OCI-M2 (cell line): Measurements from ENCODE around the gene MFSD1.

Experiments used
- DNase-seq: peaks from one replicate; lab custom pipeline; 2025; ENCODE audit not compliant: unreplicated experiment; lab: John Stamatoyannopoulos, UW

The MFSD1 gene, protein sequence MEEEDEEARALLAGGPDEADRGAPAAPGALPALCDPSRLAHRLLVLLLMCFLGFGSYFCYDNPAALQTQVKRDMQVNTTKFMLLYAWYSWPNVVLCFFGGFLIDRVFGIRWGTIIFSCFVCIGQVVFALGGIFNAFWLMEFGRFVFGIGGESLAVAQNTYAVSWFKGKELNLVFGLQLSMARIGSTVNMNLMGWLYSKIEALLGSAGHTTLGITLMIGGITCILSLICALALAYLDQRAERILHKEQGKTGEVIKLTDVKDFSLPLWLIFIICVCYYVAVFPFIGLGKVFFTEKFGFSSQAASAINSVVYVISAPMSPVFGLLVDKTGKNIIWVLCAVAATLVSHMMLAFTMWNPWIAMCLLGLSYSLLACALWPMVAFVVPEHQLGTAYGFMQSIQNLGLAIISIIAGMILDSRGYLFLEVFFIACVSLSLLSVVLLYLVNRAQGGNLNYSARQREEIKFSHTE

DNA sequence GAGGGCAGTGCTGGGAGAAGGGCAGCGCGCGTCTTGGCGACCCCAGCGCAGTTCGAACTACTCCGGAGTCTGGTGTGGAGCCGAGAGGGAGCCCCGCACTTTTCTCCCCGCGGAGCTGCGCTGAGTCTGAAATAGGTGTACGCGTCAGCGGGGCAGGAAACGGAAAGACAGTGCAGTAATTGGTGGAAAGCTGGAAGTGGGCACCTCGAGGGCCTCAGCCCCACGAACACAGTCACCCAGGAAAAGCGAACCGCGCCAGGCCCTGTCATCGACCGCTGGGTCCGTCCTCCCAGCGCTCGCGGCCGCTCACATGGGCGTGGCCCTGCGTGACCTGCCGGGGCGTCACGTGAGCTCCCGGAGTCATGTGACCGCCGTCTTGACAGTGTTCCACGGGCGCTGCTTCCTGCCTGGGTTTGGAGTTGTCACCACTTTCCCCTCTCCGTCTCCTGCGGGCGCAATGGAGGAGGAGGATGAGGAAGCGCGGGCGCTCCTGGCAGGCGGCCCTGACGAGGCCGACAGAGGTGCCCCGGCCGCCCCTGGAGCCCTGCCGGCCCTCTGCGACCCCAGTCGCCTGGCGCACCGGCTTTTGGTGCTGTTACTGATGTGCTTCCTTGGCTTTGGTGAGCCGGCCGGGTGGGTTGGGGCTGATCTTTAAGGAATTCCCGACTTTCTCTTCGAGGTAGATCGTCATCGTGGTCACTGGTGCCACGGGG lies at the start of gene MFSD1:
Gene MFSD1, plus strand, starts transcription at position 359 of the 713 bp plus-strand sequence. Its CDS starts 99 bp downstream, at position 458.
- peak; percentile 32 for DNase-seq

DNA sequence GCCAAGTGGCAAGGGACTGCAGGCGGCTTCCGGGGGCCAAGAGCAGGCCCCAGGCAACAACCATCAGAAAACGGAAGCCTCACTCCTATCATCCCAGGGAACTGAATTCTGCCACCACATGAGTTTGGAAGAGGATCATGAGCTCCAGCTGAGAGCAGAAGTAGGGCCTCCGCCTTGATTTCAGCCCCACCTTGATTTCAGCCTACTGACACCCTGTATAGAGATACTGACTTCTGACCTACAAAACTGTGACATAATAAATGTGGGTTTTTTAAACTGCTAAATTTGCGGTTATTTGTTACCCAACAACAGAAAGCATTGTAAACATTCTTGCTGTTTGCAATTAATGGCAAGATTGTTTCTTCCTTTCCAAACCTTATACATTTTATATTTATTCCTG lies 48.0 kb upstream of the MFSD1 start:
- no peak for DNase-seq

DNA sequence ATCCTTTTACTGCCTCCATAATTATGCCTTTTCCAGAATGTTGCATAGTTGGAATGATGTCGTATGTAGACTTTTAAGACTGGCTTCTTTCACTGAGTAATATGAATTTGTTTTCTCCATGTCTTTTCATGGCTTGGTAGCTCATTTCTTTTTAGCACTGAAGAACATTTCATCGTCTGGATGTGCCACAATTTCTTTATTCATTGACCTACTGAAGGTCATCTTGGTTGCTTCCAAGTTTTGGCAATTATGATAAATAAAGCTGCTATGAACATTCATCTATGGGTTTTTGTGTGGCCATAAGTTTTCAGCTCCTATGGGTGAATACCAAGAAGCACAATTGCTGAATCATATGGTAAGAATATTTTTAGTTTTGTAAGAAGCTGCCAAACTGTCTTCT lies 46.4 kb upstream of the MFSD1 start:
- no peak for DNase-seq

DNA sequence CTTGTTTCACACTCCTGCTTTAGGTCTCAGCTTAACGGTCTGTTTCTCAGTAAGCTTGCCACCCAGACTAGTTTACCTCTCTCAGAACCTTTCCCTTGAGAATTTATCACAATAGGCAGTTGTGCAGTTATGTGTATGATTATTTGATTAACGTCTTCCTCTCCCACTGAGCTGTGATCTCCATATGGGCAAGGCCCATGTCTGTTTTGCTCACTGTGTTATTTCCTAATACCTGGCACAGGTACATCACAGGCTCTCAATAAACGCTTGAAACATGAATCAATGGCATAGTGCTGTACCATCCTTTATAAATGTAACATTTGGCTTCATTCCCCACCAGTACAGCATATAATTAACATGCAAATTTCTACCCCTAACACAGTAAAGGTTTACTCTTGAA lies 40.5 kb upstream of the MFSD1 start:
- no peak for DNase-seq

DNA sequence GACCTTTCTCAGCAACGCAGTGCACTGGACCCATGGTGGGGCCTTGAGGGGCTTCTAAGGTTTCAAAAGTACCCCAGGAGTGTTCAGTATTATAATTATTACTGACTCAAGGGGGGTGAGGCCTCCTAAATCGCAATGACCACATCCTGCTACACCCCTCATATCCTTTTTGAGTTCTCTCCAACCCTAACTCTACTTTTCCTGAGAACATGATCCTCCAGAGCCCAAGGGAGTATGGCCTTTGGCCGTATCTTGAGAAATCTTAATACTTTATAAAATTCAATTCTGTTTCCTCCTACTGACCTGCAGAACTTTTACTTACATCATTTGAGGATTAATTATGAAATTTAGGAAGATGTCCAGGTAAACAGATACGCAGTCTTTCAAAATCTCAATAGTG lies 39.2 kb upstream of the MFSD1 start:
- no peak for DNase-seq

DNA sequence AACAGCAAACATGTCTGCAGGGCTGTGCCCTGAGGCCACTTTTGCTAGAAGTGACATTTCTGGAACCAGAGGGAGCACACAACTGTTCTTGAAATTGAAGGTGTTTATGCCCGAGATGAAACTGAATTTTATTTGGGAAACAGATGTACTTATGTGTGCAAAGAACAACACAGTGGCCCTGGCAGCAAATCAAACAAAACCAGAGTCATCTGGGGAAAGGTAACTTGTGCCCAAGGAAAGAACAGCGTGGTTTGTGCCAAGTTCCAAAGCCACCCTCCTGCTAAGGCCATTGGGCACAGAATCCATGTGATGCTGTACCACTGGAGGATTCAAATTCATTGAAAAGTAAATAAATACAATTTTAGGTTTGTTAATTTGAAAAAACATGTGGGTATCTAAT lies 38.4 kb upstream of the MFSD1 start:
- DNase-seq, result no peak

DNA sequence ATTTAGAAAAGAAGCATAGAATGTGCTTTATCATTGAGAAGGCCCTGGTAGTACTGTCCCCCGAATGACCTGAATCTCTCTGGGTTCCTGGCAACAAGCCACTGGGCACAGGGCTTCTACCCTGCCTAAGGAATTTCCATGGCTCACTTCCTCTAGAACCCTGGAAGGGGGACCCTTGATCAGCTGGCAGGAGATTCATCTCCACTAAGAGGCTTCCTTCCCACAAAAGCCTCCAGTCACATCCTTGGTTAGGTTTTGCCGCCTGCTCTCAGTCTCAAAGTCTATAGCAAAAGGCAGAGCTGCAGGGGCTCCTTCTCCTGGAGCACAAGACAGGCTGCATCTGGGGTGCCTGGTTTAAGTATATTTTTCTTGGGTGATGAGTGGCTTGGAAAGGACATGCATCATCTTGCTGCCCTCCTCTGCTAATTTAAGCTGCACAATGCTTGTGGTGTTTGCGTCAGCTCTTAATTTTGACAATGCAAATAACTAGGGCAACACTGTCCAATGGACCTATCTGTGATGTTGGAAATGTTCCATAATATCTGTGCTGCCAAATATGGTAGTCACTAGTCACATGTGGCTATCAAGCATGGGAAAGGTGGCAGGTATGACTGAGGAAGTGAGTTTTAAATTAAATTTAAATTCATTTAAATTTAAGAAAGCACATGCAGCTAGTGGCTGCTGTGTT lies 36.2 kb upstream of the MFSD1 start:
- DNase-seq, result no peak

DNA sequence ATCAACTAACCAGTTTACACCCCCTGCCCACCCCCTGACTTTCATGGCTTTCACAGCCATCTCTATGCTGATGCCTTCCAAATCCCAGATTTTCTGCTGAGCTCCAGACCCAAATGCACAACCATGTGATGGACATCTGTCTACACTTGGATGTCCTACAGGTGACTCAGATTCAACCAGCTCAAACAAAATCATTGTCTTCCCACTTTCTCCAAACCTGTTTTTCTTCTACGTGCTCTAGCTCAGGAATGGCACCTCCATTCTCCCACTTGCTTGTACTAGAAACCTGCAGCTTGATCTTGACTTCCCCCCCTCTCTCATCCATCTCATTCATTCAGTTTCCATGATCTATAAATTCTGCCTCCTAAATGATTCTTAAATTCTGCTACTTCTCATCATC lies 35.5 kb upstream of the MFSD1 start:
- no peak for DNase-seq

DNA sequence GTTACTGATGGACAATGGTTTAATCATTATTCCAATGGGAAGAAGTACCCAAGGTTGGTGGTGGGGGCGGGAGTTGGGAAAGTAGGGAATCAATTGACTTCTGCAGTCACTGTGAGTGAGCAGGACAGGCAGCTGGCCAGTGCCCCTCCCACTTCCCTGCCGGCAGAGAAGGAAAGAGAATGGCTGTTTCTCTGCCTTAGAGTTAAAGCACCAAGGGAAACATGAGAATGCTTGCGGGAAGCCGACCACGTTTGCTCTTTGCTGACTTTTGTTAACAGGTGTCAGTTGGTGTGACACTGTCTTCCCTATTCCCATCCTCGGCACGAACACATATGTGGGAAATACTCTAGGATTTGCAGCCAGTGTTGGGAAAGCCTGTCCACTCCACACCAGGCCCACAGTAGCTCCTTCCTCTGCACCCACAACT lies 33.5 kb upstream of the MFSD1 start:
- DNase-seq, result no peak

DNA sequence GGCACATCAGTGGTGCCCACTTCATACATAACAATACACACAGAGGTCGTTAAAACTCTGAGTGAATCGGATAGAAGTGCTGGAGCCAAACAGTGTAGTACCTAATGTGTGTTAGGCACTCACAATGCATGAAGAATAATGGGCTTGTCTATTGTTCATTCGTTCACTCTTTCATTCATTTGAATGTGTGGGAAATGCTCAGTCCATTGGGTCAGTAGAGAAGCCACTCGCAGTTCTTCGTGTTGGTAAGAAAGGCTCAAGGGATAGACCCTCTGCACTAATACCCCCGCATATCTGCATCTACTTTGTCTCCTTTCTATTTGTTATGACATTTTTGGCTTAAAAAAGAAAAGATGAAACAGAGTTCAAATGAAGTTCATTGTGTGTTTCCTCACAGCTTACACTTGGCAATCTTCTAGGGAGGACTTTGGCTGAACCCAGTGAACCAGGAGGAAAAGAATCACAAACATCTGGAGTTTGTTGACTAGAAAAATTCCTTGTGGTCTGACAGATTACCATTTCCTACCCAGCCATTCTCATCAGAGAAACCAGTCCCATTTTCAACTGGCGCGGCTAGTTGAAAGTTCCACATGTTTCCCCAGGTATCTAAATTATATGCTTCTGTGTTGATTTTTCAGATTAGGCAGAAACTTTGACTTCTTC lies 32.8 kb upstream of the MFSD1 start:
- DNase-seq, result no peak

DNA sequence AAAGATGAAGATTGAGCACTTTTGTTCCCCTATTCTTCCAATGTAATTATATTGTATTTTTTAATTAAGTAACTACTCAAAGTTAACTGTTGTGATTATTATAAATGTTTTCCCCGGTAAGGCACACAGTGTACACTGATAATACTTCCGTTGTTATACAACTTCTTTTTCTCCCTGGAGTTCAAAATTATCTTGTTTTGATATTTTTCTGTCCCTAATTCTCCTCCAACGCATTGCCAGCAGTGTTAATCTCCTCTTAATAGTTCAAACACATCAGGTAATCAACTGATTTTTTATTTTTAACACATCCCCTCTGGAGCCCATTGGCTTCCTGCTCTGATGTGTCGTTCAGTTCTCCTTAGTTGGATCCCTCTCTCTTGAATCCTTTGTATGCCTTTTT lies 32.3 kb upstream of the MFSD1 start:
- no peak for DNase-seq

DNA sequence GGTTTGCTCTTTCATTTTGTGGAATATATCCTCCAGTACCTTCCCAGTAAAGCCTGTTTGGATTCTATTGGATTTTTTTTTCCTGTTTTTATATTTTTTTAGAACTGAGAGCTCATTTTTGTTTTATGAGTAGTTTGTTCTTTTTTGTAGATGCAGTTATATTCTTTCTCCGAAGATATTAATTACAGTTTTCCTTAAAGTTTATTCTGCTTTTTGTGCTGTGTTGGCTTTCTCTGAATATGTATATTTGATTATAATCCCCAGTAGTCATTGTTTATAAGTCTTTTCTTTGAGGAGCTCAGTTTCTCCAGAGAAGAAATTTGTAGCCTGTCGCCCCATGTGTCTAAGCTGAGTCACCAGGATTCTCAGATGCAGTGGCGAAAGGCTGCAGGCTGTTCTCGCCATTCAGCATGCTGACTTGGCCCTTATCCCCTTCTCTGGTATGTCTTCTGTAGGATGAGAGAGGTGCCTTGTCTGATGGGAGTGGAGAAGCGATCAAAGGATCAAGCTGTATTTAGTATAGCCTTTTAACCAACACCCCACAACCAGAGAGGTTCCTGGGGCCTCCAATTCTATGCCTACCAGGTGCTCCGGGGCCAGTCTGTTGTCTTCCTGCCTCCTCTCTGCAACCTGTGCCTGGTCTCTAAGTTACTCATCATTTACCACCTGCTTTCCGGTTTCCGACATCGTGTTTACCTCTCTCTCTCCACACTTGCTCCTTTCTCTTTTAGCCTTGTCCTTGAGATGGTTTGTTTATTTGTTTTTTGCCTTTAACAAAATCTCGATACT lies 31.7 kb upstream of the MFSD1 start:
- DNase-seq, result no peak

DNA sequence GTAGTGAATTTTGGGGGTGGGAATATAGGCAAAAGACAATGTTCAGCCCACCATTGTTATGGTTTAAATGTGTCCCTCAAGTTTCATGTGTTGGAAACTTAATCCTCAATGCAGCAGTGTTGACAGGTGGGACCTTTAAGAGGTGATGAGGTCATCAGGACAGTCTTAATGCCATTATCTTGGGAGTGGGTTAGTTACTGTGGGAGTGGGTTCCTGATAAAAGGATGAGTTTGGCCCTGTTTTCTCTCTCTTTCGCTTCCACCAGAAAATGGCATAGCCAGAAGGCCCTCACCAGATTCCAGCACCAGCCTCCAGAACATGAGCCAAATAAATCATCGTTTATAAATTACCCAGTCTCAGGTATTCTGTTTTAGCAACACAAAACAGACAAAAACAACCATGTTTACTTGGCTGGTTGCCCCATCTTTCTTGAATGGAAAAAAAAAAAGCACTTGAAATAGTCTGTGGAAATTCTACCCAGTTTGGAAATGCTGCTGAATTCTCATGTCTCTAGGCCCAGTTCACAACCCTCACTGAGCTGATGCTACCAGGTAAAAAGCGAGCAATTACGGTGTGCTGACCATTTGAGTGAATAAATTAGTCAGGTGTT lies 31.0 kb upstream of the MFSD1 start:
- no peak for DNase-seq

DNA sequence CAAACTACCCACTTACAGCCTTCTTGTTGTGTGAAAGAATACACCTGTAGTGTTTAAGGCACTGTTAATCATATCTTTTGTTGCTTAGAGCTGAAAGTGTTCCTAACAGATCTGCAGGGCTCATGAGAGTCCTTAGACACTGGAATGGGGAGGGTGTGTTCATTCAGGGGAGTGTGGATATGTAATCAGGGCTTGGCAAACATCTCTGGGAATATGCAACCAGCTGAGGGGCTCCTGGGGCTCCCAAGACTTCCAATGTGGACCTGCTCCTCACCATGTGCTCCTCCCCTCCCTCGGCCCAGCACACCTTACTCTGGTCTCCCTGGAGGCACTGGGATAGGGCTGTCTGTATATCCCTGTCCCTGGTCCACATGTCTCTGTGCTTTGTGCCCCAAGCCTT lies 30.3 kb upstream of the MFSD1 start:
- no peak for DNase-seq

DNA sequence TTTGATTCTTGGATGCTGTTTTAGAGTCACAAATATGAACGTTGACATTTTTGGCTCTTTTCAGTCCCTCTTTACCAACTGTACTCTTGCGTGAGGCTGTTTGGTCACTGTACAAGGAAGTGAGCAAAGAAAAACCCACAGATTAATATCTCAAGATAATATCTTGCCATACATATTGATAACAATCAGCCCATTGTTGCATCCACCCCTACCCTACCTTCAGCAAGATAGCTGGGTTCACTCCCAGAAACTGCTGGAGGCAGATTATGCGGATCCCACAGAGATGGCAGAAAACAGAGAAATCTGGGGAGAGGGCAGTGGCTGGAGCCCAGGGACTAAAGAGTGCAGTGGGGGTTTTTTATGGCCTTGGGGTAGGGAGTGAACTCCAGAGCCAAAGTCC lies 29.9 kb upstream of the MFSD1 start:
- no peak for DNase-seq

DNA sequence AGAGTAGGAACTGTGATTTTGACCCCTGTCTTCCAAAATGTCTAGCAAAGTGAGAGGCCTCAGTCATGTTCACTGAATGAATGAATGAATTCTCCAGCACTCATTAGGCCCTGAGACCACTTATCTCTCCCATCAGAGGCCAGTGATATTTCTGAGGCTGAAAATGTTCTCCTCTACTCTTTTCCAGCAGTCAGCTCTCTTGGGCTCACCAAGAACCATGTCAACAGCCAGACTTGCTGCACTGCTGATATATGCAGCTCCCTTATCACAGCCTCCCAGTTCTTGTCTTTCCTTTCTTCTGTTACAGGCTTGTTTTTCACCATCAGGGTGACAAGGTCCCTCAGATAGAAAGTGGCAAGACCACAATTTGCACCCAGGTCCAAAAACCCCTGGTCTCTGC lies 28.7 kb upstream of the MFSD1 start:
- DNase-seq, result peak; percentile 10

DNA sequence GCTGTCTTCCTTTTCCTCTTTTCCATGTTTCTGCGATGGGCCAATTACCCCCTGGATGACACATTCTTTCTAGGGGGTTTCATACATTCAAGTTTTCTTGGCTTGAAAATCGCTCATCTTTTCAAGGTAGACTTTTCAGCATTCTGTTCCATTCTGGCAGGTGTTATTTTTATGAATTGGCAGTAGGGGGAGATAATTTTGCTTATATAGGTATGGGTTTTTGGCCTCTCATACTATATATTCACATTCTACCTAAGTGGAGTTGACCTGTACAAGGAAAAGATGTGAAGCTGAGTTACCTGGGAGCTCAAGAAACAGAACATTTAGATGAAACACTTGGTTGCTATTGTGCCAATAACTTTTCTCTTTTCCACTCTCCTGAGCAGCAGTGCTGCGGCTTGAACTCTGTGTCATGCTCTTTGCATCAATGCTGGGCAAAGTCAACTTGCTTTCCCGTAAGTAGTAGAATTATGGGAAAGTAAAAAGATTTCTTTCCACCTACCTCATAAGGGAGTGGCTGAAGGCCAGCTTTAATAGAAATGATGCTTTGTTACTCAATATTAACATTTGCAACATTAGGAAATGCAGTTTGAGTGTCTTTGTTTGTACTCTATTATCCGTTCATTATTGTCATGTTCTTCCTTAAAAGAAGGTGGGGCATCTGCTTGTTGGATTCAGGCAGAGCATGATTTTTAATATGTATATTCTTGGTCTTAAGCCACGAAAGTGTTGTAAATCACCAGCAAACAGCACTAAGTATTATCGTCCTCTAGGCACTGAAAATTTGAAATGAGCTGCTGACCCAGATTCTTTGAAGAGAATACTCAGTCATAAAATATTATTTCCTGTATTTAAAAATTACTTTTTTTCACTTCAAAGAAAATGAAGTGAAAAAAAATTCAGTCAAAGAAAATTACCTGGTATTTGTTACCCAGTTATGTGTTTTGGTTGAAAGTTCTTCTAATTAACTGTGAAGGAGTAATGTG lies 27.7 kb upstream of the MFSD1 start:
- DNase-seq, result no peak

DNA sequence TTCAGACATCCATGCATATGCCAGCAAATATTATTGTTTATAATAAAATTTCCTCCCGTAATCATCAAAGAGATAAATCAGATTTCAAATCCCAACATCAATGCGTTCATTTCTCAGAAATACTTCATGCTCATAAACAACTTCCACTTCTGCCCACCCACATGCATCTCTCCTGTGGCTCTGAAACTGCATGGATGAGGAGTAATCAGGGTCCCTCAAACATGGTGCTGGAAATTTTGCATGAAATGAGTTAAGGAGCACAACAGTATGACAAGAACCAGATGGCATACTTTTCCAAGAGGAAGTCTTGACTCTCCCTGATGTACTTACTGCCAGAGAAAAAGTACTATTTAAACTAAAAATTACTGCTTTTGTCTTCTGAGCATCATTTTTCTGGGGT lies 26.9 kb upstream of the MFSD1 start:
- no peak for DNase-seq
